NT2/D1 (cell line): ENCODE results near the gene GK.

Experiments used
- DNase-seq: peaks from one replicate; pipeline ENCODE4 v3.0.0-alpha.2; 2011; ENCODE audit warnings: low read depth, low spot score
- H3K27me3 ChIP-seq: 2 replicates; pipeline ENCODE4 v1.6.0; 2011; ENCODE audit warnings: mild to moderate bottlenecking; ENCODE audit not compliant: insufficient read length, insufficient read depth
- H3K36me3 ChIP-seq: 2 replicates; pipeline ENCODE4 v1.6.1; 2011; ENCODE audit warnings: mild to moderate bottlenecking, low read length, mixed read lengths; ENCODE audit not compliant: insufficient read depth, insufficient read length
- H3K4me1 ChIP-seq: 2 replicates; pipeline ENCODE4 v1.5.1; 2011; ENCODE audit not compliant: insufficient read depth, insufficient read length
- H3K4me3 ChIP-seq: 2 replicates; pipeline ENCODE4 v1.5.1; 2011; ENCODE audit warnings: low read depth; ENCODE audit not compliant: insufficient read length
- H3K9ac ChIP-seq: 2 replicates; pipeline ENCODE4 v1.6.0; 2011; ENCODE audit warnings: low read depth; ENCODE audit not compliant: insufficient read length
- H3K9me3 ChIP-seq: 2 replicates; pipeline ENCODE4 v1.5.1; 2011; ENCODE audit warnings: mild to moderate bottlenecking, low read length; ENCODE audit not compliant: insufficient read depth
- SUZ12 ChIP-seq: IDR thresholded peaks from 2 replicates; pipeline ENCODE4 v1.6.1; 2011; ENCODE audit not compliant: insufficient read length, insufficient read depth; ENCODE audit errors: extremely low read depth
- YY1 ChIP-seq: IDR thresholded peaks from 2 replicates; pipeline ENCODE4 v1.6.1; 2011; ENCODE audit not compliant: insufficient read length, insufficient read depth
- ZNF274 ChIP-seq: IDR thresholded peaks from 2 replicates; pipeline ENCODE4 v1.6.1; 2011; ENCODE audit warnings: mild to moderate bottlenecking, low read depth, low read length

GK gene

GRCh38 chrX:30654989-30655607 is 1.9 kb downstream of the GK start:
- Histone ChIP-seq H3K36me3 (no peaks in the 10 kb centered on the region), H3K9ac (no peak overlapping the region), H3K9me3 (no peaks in the 10 kb centered on the region), H3K4me3 (no peak overlapping the region), H3K4me1 (no peaks in the 10 kb centered on the region), H3K27me3 (peaks cover 9% of the 10 kb centered on the region)
- TF ChIP-seq YY1 (no peak), SUZ12 (no peak), ZNF274 (no peak)
- DNase-seq = no peak

- peaks cover 9% of the 10 kb centered on the region for H3K27me3 ChIP-seq
- no peaks in the 10 kb centered on the region for H3K4me1 ChIP-seq
- no peak for DNase-seq
- TF ChIP-seq ZNF274 (no peak), SUZ12 (no peak), YY1 (no peak)
- no peaks in the 10 kb centered on the region for H3K36me3 ChIP-seq
- no peaks in the 10 kb centered on the region for H3K9me3 ChIP-seq
- no peak overlapping the region for H3K4me3 ChIP-seq
- H3K9ac ChIP-seq = no peak overlapping the region
These were observed 2.8 kb downstream of the GK start for GRCh38 chrX:30655991-30656390.

GRCh38 chrX:30657196-30658161 is 4.3 kb downstream of the GK start:
- no peak for TF ChIP-seq SUZ12
- TF ChIP-seq ZNF274 = no peak
- TF ChIP-seq YY1 = no peak
- DNase-seq = no peak

GRCh38 chrX:30659421-30659820 is 6.2 kb downstream of the GK start:
- H3K4me3 ChIP-seq = no peak overlapping the region
- DNase-seq = no peak

More at GRCh38 chrX:30657196-30658161, 4.3 kb downstream of the GK start:
- Histone ChIP-seq H3K9me3 (no peaks in the 10 kb centered on the region), H3K36me3 (no peaks in the 10 kb centered on the region), H3K9ac (no peak overlapping the region), H3K27me3 (peaks cover 9% of the 10 kb centered on the region), H3K4me3 (no peak overlapping the region), H3K4me1 (no peaks in the 10 kb centered on the region)

GRCh38 chrX:30661228-30661627 is 8.0 kb downstream of the GK start:
- H3K9me3 ChIP-seq = no peaks in the 10 kb centered on the region
- no peaks in the 10 kb centered on the region for H3K4me1 ChIP-seq
- H3K9ac ChIP-seq = no peak overlapping the region
- H3K4me3 ChIP-seq = no peak overlapping the region
- H3K36me3 ChIP-seq = no peaks in the 10 kb centered on the region
- DNase-seq = no peak
- TF ChIP-seq SUZ12 = no peak
- H3K27me3 ChIP-seq = no peaks in the 10 kb centered on the region

More at GRCh38 chrX:30659421-30659820, 6.2 kb downstream of the GK start:
- no peaks in the 10 kb centered on the region for H3K4me1 ChIP-seq
- no peaks in the 10 kb centered on the region for H3K9me3 ChIP-seq
- TF ChIP-seq SUZ12 (no peak), YY1 (no peak), ZNF274 (no peak)
- no peaks in the 10 kb centered on the region for H3K36me3 ChIP-seq
- no peak overlapping the region for H3K9ac ChIP-seq
- no peaks in the 10 kb centered on the region for H3K27me3 ChIP-seq

- no peak for DNase-seq
- Histone ChIP-seq H3K36me3 (no peaks in the 10 kb centered on the region), H3K4me1 (no peaks in the 10 kb centered on the region), H3K9me3 (no peaks in the 10 kb centered on the region), H3K9ac (no peak overlapping the region), H3K27me3 (no peaks in the 10 kb centered on the region), H3K4me3 (no peak overlapping the region)
- no peak for TF ChIP-seq ZNF274
- TF ChIP-seq SUZ12 = no peak
- no peak for TF ChIP-seq YY1
These were observed 10.1 kb downstream of the GK start for GRCh38 chrX:30663322-30663721.

- H3K4me3 ChIP-seq = no peak overlapping the region
- DNase-seq = no peak
- peaks cover 3% of the 10 kb centered on the region for H3K36me3 ChIP-seq
- TF ChIP-seq YY1 (no peak), SUZ12 (no peak), ZNF274 (no peak)
- H3K9me3 ChIP-seq = no peaks in the 10 kb centered on the region
- no peaks in the 10 kb centered on the region for H3K27me3 ChIP-seq
- H3K4me1 ChIP-seq = no peaks in the 10 kb centered on the region
- no peak overlapping the region for H3K9ac ChIP-seq
These were observed 12.2 kb downstream of the GK start for GRCh38 chrX:30665471-30665870.
